ENCODE results near the gene ADARB1.
A peak's percentile ranks its signal among the peaks of the same experiment; 100 is the strongest.

ADARB1 gene

DNA sequence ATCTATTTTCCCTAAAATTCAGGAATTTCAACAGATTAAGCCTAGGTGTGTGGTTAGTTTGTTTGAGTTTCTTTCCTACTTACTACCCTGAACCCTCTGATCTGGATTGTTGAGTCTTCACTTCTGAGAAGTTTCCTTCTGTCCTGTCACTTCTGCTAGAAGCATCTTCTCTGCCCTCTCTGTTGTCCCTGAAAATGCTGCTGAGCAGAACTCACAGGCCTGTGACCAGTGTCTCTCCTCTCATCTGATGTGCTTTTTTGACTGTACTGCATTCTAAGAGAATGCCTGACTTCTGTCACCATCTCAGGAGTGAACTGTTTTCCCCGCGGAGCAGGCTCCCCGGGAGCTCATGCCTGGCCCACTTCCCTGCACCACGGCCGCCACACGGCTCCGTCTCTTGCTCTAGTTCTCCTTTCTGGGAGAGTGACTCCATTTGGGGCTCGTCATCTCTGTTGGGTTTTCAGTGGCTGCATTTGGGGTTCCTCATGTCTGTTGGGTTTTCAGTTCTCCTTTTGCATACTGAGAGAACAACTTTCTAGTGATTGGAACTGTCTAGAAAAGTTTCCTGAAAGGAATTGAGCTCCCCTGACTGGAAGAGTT is 135.4 kb downstream of the ADARB1 start:
- no peak overlapping the region for H3K4me3 ChIP-seq (replicated peaks; ENCODE audit: low read depth, low read length)
- TF ChIP-seq, protein P1, sequence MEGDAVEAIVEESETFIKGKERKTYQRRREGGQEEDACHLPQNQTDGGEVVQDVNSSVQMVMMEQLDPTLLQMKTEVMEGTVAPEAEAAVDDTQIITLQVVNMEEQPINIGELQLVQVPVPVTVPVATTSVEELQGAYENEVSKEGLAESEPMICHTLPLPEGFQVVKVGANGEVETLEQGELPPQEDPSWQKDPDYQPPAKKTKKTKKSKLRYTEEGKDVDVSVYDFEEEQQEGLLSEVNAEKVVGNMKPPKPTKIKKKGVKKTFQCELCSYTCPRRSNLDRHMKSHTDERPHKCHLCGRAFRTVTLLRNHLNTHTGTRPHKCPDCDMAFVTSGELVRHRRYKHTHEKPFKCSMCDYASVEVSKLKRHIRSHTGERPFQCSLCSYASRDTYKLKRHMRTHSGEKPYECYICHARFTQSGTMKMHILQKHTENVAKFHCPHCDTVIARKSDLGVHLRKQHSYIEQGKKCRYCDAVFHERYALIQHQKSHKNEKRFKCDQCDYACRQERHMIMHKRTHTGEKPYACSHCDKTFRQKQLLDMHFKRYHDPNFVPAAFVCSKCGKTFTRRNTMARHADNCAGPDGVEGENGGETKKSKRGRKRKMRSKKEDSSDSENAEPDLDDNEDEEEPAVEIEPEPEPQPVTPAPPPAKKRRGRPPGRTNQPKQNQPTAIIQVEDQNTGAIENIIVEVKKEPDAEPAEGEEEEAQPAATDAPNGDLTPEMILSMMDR (IDR thresholded peaks at IDR 0.05; ENCODE audit: low read length, missing control alignments), result no peak
- DNase-seq (ENCODE audit: low read depth), result no peak

DNA sequence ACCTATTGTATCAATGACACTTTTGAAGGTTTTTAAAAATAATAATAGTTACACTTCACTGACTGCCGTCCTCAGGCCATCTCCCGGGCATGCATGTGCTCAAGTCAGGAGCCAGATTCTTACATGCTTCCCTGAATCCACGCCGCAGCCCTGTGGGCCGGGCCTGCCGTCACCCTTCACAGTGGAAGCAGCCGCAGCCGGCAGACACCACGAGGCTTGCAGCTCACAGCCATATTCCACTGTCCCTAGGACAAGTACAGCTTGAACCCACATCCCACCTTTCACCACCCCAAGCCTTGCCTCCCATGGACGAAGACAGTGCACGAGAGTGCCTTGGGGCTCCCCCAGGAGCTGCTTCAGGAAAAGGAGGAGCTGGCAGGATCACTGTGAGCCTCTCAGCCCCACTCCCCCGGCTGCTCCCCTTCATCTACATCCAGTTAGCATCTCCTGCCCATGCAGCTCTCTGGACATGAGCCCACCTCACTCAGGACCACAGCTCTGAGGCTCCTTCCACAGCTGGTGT is 136.1 kb downstream of the ADARB1 start:
- TF ChIP-seq, protein P1 (IDR thresholded peaks at IDR 0.05; ENCODE audit: low read length, missing control alignments), result no peak
- no peak overlapping the region for H3K4me3 ChIP-seq (replicated peaks; ENCODE audit: low read depth, low read length)
- DNase-seq (ENCODE audit: low read depth), result no peak

DNA sequence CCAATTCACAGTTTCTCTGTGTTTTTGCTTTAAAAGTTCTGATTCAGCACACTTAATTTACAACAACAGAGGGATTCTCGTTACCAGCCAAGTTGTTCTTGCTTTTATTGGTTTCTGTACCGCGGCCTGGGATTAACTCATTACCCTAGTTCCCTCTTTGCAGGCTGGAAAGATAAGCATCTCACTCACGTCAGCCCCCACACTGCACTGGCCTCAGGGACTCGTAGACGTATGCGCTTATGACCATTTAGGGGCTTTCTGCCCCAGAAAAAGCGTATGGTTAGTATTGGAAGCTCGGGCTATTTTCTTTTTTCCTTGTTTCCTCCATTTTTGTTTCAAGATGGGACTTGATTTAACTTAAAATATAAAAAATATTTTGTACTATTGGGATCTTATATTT is 137.3 kb downstream of the ADARB1 start:
- DNase-seq (ENCODE audit: low read depth), result no peak
- no peak overlapping the region for H3K4me3 ChIP-seq (replicated peaks; ENCODE audit: low read depth, low read length)
- TF ChIP-seq, protein P1 (IDR thresholded peaks at IDR 0.05; ENCODE audit: low read length, missing control alignments), result no peak

DNA sequence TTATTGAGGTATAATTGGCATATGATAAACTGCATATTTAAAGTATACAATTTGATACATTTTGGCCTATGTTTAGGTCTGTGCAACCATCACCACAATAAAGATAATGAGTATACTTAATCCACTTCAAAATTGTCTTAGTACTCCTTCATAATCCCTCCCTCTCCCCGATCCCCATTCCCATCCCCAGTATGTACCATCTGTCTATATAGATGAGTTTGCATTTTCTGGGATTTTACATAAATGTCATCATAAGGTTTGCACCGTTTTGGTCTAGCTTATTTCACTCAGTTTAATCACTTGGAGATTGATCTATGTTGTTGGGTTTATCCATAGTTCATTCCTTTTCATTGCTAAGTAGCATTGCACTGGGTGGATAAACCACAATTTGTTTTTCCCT is 139.0 kb downstream of the ADARB1 start:
- no peak for DNase-seq (ENCODE audit: low read depth)
- TF ChIP-seq, protein P1 (IDR thresholded peaks at IDR 0.05; ENCODE audit: low read length, missing control alignments), result no peak
- H3K4me3 ChIP-seq (replicated peaks; ENCODE audit: low read depth, low read length), result no peak overlapping the region

DNA sequence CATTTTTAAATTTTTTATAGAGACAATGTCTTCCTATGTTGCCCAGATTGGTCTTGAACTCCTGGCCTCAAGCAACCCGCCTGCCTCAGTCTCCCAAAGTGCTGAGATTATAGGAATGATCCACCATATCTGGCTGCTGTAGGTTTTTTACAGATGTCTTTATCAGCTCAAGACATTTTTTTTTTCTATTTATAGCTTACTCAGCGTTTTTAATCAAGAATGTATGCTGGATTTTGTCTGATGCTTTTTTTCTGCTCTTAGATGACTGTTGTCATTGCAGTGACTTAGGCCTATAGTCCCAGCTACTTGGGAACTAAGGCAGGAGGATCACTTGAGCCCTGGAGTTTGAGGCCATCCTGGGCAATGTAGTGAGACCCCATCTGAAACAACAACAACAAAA is 140.8 kb downstream of the ADARB1 start:
- TF ChIP-seq, protein P1 (IDR thresholded peaks at IDR 0.05; ENCODE audit: low read length, missing control alignments), result no peak

DNA sequence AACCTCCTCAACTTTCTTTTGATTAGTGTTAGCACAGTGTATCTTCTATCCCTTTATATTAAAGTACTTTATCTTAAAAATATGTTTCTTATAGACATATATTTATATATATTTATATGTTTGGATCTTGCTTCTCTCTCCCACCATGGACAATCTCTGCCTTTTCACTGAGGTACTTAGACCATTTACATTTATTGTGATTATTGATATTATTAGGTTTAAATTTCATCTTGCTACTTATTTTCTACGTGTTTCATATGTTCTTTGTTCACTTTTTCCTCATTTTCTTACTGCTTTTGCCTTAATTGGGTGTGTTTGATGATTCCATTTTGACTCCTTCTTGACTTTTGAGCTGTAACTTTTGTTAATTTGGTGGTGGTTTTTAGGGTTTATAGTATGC is 142.6 kb downstream of the ADARB1 start:
- DNase-seq (ENCODE audit: low read depth), result no peak
- H3K4me3 ChIP-seq (replicated peaks; ENCODE audit: low read depth, low read length), result no peak overlapping the region
- TF ChIP-seq, protein P1 (IDR thresholded peaks at IDR 0.05; ENCODE audit: low read length, missing control alignments), result no peak

More for the DNA sequence above, 140.8 kb downstream of the ADARB1 start:
- no peak for DNase-seq (ENCODE audit: low read depth)
- H3K4me3 ChIP-seq (replicated peaks; ENCODE audit: low read depth, low read length), result no peak overlapping the region

DNA sequence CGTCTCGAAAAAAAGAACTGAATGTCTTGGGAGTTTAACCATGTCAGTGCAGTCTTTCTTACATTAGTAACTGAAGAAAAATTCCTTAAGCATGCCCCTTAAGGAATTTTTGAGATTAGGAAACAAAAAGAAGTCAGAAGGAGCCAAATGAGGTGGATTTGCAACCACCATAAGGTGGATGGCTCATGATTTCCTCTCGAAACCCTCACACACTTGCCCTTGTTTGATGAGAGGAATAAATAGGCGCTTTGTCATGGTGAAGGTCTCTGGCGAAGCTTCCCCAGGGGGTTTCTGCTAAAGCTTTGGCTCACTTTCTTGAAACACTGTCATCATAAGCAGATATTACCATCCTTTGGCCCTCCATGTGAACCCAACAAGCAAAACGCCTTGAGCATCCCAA is 145.1 kb downstream of the ADARB1 start:
- DNase-seq (ENCODE audit: low read depth), result peak; percentile 31
- H3K4me3 ChIP-seq (replicated peaks; ENCODE audit: low read depth, low read length), result no peak overlapping the region
- TF ChIP-seq, protein P1 (IDR thresholded peaks at IDR 0.05; ENCODE audit: low read length, missing control alignments), result no peak
